Astrocyte (in vitro differentiated cells and primary cell): ENCODE measurements around the gene HSD17B8.

ENCODE experiments used
- CTCF ChIP-seq: IDR thresholded peaks from 2 replicates; pipeline ENCODE4 v1.5.1; 2011; ENCODE audit warnings: low read depth, mild to moderate bottlenecking, inconsistent platforms, low read length, moderate library complexity; ENCODE audit not compliant: insufficient read depth
- EZH2 ChIP-seq: IDR thresholded peaks from 2 replicates; pipeline ENCODE4 v1.6.1; 2012; ENCODE audit warnings: mild to moderate bottlenecking, low read length, inconsistent platforms; ENCODE audit not compliant: insufficient read depth

DNA sequence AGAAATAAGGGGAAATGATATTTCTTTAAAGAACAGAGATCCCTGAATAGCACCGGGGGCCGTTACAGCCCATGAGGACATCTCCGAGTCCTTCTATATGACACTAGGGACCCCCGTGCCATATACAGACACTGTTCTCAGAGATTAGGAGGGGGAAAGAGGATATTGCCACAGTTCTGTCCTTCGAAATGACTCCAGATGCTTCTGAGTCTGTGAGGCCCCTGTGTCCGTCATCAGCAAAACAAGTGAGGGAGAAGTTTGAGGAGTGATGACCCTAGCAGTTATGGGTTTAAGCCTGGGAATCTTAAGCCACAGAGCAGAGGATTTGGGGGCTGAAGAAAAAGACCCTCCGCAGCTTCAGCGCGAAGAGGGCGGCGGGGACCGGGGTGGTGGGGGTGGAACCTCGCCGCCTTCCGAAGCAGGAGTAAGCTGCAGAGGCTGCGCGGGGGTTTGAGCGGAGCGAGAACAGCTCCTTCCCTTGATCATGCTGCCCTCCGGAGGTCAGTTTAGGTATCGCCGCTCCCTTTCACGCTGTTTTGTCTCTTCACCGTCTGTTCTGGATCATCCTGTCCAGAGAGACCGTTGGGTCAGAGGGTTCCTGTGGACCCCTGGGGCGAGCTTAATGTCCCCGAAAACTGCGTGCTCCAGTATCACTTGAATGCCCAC, 43.7 kb downstream of the HSD17B8 start:
- TF ChIP-seq CTCF (peak; percentile 72), EZH2 (no peak)
